Tibial nerve (tissue), 4 donors: ENCODE results near the gene IFIT3. TPM values are rescaled to one million over a fixed set of nuclear protein-coding genes. Genes with fewer than 3 reads are reported as not detected.

Experiments used
- DNase-seq, 2 donors: peaks; one replicate each; pipeline ENCODE4 v3.0.0-alpha.2; 2019; ENCODE audit warnings: low spot score in 2 of 2
- H3K27ac ChIP-seq, 4 donors: fragments of 200-600 bp; sonication (generic) in 3 of 4; one replicate each; pipeline ENCODE4 v1.5.1; 2017 to 2019; ENCODE audit warnings: mild to moderate bottlenecking in 1 of 4
- H3K27me3 ChIP-seq, 2 donors: fragments of 200-600 bp; sonication (generic) in 1 of 2; one replicate each; pipeline versions ENCODE4 v1.5.1 to v1.6.0; 2017 to 2019
- H3K36me3 ChIP-seq, 3 donors: fragments of 200-600 bp; sonication (generic); one replicate each; pipeline ENCODE4 v1.5.1; 2018 to 2019
- H3K4me1 ChIP-seq, 4 donors: fragments of 200-600 bp; sonication (generic) in 3 of 4; one replicate each; pipeline ENCODE4 v1.5.1; 2017 to 2019
- H3K4me3 ChIP-seq, 4 donors: fragments of 200-600 bp; sonication (generic) in 3 of 4; one replicate each; pipeline ENCODE4 v1.5.1; 2017 to 2019; ENCODE audit warnings: mild to moderate bottlenecking in 1 of 4, moderate library complexity in 1 of 4
- H3K9me3 ChIP-seq, 4 donors: fragments of 200-600 bp; sonication (generic) in 3 of 4; one replicate each; pipeline ENCODE4 v1.5.1; 2017 to 2019
- CTCF ChIP-seq, 5 experiments: fragments of 200-600 bp in 3 of 5; fragments of 450-650 bp in 2 of 5; sonication (generic) in 3 of 5; IDR thresholded peaks; one replicate each; pipeline ENCODE4 v1.5.1; 2016 to 2019; ENCODE audit warnings: antibody characterized with exemption in 5 of 5, mild to moderate bottlenecking in 3 of 5, moderate library complexity in 2 of 5
- EP300 ChIP-seq, 2 donors: sonication (generic); formaldehyde crosslinking; IDR thresholded peaks; one replicate each; pipeline ENCODE4 v1.6.1; 2017; ENCODE audit warnings: antibody characterized with exemption in 2 of 2, mild to moderate bottlenecking in 1 of 2
- POLR2A ChIP-seq, 2 donors: fragments of 450-650 bp; IDR thresholded peaks; one replicate each; pipeline ENCODE4 v1.6.1; 2017; ENCODE audit warnings: antibody characterized with exemption in 2 of 2, mild to moderate bottlenecking in 2 of 2, moderate library complexity in 2 of 2
- WGBS, 2 donors: methylation state at CpG; one replicate each; pipeline ENCODE4 v1.1.5; 2018; 5-methylcytosine and 5-hydroxymethylcytosine counted together
- total RNA-seq, 4 donors: library from RNA; depleted of rRNA; stranded (reverse); fragments of >200 nt; gene quantifications; one replicate each; pipeline ENCODE4 v1.1.0, GENCODE V29; 2016

The IFIT3 gene
- total RNA-seq, 4 donors from 2014 or later = 7.2 to 24.9 (median 17.6) TPM

GRCh38 chr10:89306434-89307268, 21.1 kb upstream of the IFIT3 start:
- Histone ChIP-seq H3K4me3 (no peak overlapping the region), H3K4me1 (peaks cover 0 to 38% (median 23%) of the 10 kb centered on the region in 4 donors), H3K36me3 (peaks cover 0 to 37% (median 0%) of the 10 kb centered on the region in 3 donors), H3K27ac (peak overlapping the region in 2 of 4 donors; percentile 93 to 96), H3K27me3 (no peaks in the 10 kb centered on the region), H3K9me3 (no peaks in the 10 kb centered on the region)
- TF ChIP-seq EP300 (IDR thresholded peaks at IDR 0.05) (no peak), CTCF (IDR thresholded peaks at IDR 0.05) (no peak), POLR2A (IDR thresholded peaks at IDR 0.05) (no peak)
- 85 to 97% methylated on average over 12 to 13 of the region's 13 CpGs for WGBS, 2 donors
- no peak for DNase-seq

- Histone ChIP-seq H3K36me3 (peaks cover 0 to 37% (median 0%) of the 10 kb centered on the region in 3 donors), H3K4me3 (no peak overlapping the region), H3K27me3 (no peaks in the 10 kb centered on the region), H3K9me3 (no peaks in the 10 kb centered on the region), H3K4me1 (peaks cover 0 to 38% (median 23%) of the 10 kb centered on the region in 4 donors), H3K27ac (no peak overlapping the region)
- no peak for DNase-seq
- no peak for TF ChIP-seq EP300 (IDR thresholded peaks at IDR 0.05)
- no peak for TF ChIP-seq CTCF (IDR thresholded peaks at IDR 0.05)
- TF ChIP-seq POLR2A (IDR thresholded peaks at IDR 0.05) = no peak
These were observed 20.6 kb upstream of the IFIT3 start for GRCh38 chr10:89307269-89307577.

GRCh38 chr10:89308266-89308665, 19.5 kb upstream of the IFIT3 start:
- 91 to 95% methylated on average over 6 of the region's 6 CpGs for WGBS, 2 donors
- TF ChIP-seq EP300 (IDR thresholded peaks at IDR 0.05) (no peak), POLR2A (IDR thresholded peaks at IDR 0.05) (no peak), CTCF (IDR thresholded peaks at IDR 0.05) (no peak)

GRCh38 chr10:89308736-89309135, 19.1 kb upstream of the IFIT3 start:
- DNase-seq = no peak
- no peaks in the 10 kb centered on the region for H3K27me3 ChIP-seq
- TF ChIP-seq CTCF (IDR thresholded peaks at IDR 0.05) = no peak
- TF ChIP-seq EP300 (IDR thresholded peaks at IDR 0.05) = no peak
- TF ChIP-seq POLR2A (IDR thresholded peaks at IDR 0.05) = no peak
- H3K36me3 ChIP-seq = peaks cover 0 to 37% (median 0%) of the 10 kb centered on the region in 3 donors
- H3K4me1 ChIP-seq = peaks cover 0 to 26% (median 10%) of the 10 kb centered on the region in 4 donors
- H3K9me3 ChIP-seq = no peaks in the 10 kb centered on the region
- H3K4me3 ChIP-seq = no peak overlapping the region
- H3K27ac ChIP-seq = no peak overlapping the region
- 85 to 94% methylated on average over 4 of the region's 4 CpGs for WGBS, 2 donors

More at GRCh38 chr10:89308266-89308665, 19.5 kb upstream of the IFIT3 start:
- no peak for DNase-seq
- Histone ChIP-seq H3K27me3 (no peaks in the 10 kb centered on the region), H3K4me1 (peaks cover 0 to 28% (median 14%) of the 10 kb centered on the region in 4 donors), H3K9me3 (no peaks in the 10 kb centered on the region), H3K36me3 (peaks cover 0 to 37% (median 0%) of the 10 kb centered on the region in 3 donors), H3K27ac (no peak overlapping the region), H3K4me3 (no peak overlapping the region)
